ENCODE results near the gene KBTBD3. TPM values are rescaled to one million over a fixed set of nuclear protein-coding genes. Genes with fewer than 3 reads are reported as not detected.
A peak's percentile ranks its signal among the peaks of the same experiment; 100 is the strongest.
"Not testable (repeated sequence)": the region's sequence is repeated elsewhere in the genome, so short reads cannot be mapped to it uniquely, and the experiment has no call there.

Gene KBTBD3
- polyA plus RNA-seq, 4 donors: 10.3 to 12.4 (median 11.8) TPM

GRCh38 chr11:106061954-106062949, 14.9 kb downstream of the KBTBD3 start:
- no peak for DNase-seq (ENCODE audit: low read depth in 4 of 4, low spot score in 3 of 4)

GRCh38 chr11:106061249-106061784, 15.8 kb downstream of the KBTBD3 start:
- DNase-seq (ENCODE audit: low read depth in 4 of 4, low spot score in 3 of 4): no peak

GRCh38 chr11:106059617-106060016, 17.5 kb downstream of the KBTBD3 start:
- DNase-seq (ENCODE audit: low read depth in 4 of 4, low spot score in 3 of 4): no peak

GRCh38 chr11:106058377-106058776, 18.8 kb downstream of the KBTBD3 start:
- DNase-seq (ENCODE audit: low read depth in 4 of 4, low spot score in 3 of 4): not testable (repeated sequence)

GRCh38 chr11:106051103-106051502, 26.0 kb downstream of the KBTBD3 start:
- DNase-seq (ENCODE audit: low read depth in 4 of 4, low spot score in 3 of 4): no peak

GRCh38 chr11:106049727-106050476, 27.2 kb downstream of the KBTBD3 start:
- no peak for DNase-seq (ENCODE audit: low read depth in 4 of 4, low spot score in 3 of 4)

- DNase-seq (ENCODE audit: low read depth in 4 of 4, low spot score in 3 of 4): no peak
Observed at GRCh38 chr11:106047631-106048030, 29.5 kb downstream of the KBTBD3 start.

- DNase-seq (ENCODE audit: low read depth in 4 of 4, low spot score in 3 of 4): no peak
Observed at GRCh38 chr11:106043540-106043939, 33.6 kb downstream of the KBTBD3 start.

- DNase-seq (ENCODE audit: low read depth in 4 of 4, low spot score in 3 of 4): no peak
Observed at GRCh38 chr11:106032861-106033260, 44.3 kb downstream of the KBTBD3 start.

GRCh38 chr11:106031936-106032335, 45.2 kb downstream of the KBTBD3 start:
- DNase-seq (ENCODE audit: low read depth in 4 of 4, low spot score in 3 of 4): no peak

- DNase-seq (ENCODE audit: low read depth in 4 of 4, low spot score in 3 of 4): no peak
Observed at GRCh38 chr11:106031202-106031810, 45.8 kb downstream of the KBTBD3 start.

GRCh38 chr11:106030609-106031008, 46.5 kb downstream of the KBTBD3 start:
- no peak for DNase-seq (ENCODE audit: low read depth in 4 of 4, low spot score in 3 of 4)

- no peak for DNase-seq (ENCODE audit: low read depth in 4 of 4, low spot score in 3 of 4)
Observed at GRCh38 chr11:106022795-106023275, 54.3 kb downstream of the KBTBD3 start.

GRCh38 chr11:106021967-106022794, 55.0 kb downstream of the KBTBD3 start, which contains the start of gene MSANTD4:
Gene MSANTD4 (minus strand): TSS chr11:106022240. CDS start chr11:106010917, 11,323 bp downstream.
- peak; percentile 94 to 98 (median 98) for DNase-seq (ENCODE audit: low read depth in 4 of 4, low spot score in 3 of 4)

GRCh38 chr11:106021181-106021966, 55.8 kb downstream of the KBTBD3 start:
- DNase-seq (ENCODE audit: low read depth in 4 of 4, low spot score in 3 of 4): no peak

GRCh38 chr11:106017093-106017492, 60.1 kb downstream of the KBTBD3 start:
- DNase-seq (ENCODE audit: low read depth in 4 of 4, low spot score in 3 of 4): no peak

- no peak for DNase-seq (ENCODE audit: low read depth in 4 of 4, low spot score in 3 of 4)
Observed at GRCh38 chr11:106015066-106015465, 62.1 kb downstream of the KBTBD3 start.

- no peak for DNase-seq (ENCODE audit: low read depth in 4 of 4, low spot score in 3 of 4)
Observed at GRCh38 chr11:106014620-106015019, 62.5 kb downstream of the KBTBD3 start.

- DNase-seq (ENCODE audit: low read depth in 4 of 4, low spot score in 3 of 4): no peak
Observed at GRCh38 chr11:106014035-106014434, 63.1 kb downstream of the KBTBD3 start.

All from right renal pelvis (tissue), 4 donors.